Neural progenitor cell (in vitro differentiated cells): ENCODE measurements around the gene NRP1.

Experiments
- EZH2 ChIP-seq: fragments of 200-600 bp; sonication (generic); IDR thresholded peaks from 2 replicates; pipeline ENCODE4 v1.6.1; 2017; ENCODE audit warnings: antibody characterized with exemption, mild to moderate bottlenecking, moderate library complexity
- EZH2phosphoT487 ChIP-seq: fragments of 200-600 bp; sonication (generic); IDR thresholded peaks from 2 replicates; pipeline ENCODE4 v1.6.1; 2017; ENCODE audit warnings: antibody characterized with exemption
- TF ChIP-seq, protein P1 (sequence below): fragments of 200-600 bp; sonication (generic); IDR thresholded peaks from 2 replicates; pipeline ENCODE4 v1.5.1; 2017; ENCODE audit warnings: antibody characterized with exemption, mild to moderate bottlenecking

DNA sequence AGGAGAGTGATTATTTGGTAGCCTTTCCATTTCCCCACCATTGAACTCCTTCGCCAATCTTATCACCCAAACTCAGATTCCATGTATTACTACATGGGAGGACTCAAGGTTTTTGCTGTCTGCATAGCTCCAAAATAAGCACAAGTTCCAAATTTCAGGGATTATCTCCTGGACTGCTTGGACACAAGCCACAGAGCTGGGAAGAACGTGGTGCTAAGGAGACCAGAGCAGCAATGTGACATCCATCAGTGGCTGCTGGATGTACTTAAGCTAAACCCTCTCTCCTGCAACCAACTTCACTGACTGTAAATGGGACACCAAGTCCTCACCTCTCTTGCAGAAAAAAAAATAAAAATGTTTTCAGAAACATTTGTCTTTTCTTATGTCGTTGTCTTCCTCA is 56.3 kb downstream of the NRP1 start:
- TF ChIP-seq, protein P1, sequence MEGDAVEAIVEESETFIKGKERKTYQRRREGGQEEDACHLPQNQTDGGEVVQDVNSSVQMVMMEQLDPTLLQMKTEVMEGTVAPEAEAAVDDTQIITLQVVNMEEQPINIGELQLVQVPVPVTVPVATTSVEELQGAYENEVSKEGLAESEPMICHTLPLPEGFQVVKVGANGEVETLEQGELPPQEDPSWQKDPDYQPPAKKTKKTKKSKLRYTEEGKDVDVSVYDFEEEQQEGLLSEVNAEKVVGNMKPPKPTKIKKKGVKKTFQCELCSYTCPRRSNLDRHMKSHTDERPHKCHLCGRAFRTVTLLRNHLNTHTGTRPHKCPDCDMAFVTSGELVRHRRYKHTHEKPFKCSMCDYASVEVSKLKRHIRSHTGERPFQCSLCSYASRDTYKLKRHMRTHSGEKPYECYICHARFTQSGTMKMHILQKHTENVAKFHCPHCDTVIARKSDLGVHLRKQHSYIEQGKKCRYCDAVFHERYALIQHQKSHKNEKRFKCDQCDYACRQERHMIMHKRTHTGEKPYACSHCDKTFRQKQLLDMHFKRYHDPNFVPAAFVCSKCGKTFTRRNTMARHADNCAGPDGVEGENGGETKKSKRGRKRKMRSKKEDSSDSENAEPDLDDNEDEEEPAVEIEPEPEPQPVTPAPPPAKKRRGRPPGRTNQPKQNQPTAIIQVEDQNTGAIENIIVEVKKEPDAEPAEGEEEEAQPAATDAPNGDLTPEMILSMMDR: no peak
- TF ChIP-seq EZH2 (no peak), EZH2phosphoT487 (no peak)
